GM12878 (cell line): ENCODE results near the gene CCDC27. TPM values are rescaled to one million over a fixed set of nuclear protein-coding genes. Genes with fewer than 3 reads are reported as not detected.

ENCODE experiments used
- ATAC-seq: fragments of 200-7000 bp; cut with Tn5 transposase; 3 replicates; pipeline ENCODE4 v1.9.1; 2020; ENCODE audit warnings: mild to moderate bottlenecking, moderate library complexity
- BruUV-seq: library from RNA; stranded (reverse); fragments of 400-500 nt; replicated peaks from 2 replicates; lab custom pipeline; 2021; lab: Mats Ljungman, UMichigan
- CTCF ChIA-PET: fragments of 300-600 bp; sonication (Branson Sonifier 250); formaldehyde crosslinking; extraction: SDS; loops from one replicate; lab custom pipeline; 2021; ENCODE audit warnings: inconsistent platforms; lab: Yijun Ruan, JAX
- POLR2A ChIA-PET: fragments of 350-600 bp; formaldehyde crosslinking; extraction: SDS; loops from one replicate; lab custom pipeline; 2021; ENCODE audit warnings: inconsistent platforms; lab: Charles Lee
- RAD21 ChIA-PET: fragments of 300-600 bp; sonication (Branson Sonifier 250); formaldehyde crosslinking; loops from one replicate; lab custom pipeline; 2023; ENCODE audit warnings: antibody characterized with exemption; ENCODE audit not compliant: unreplicated experiment; lab: Charles Lee
- SMC1A ChIA-PET: fragments of 300-600 bp; sonication (Branson Sonifier 250); formaldehyde crosslinking; loops from one replicate; lab custom pipeline; 2023; ENCODE audit not compliant: unreplicated experiment, uncharacterized antibody; lab: Charles Lee
- DNase-seq: peaks from one replicate; pipeline ENCODE4 v3.0.0-alpha.2; 2011; ENCODE audit warnings: low read depth, low spot score
- FAIRE-seq: peaks from 3 replicates; lab custom pipeline; 2011; peaks lifted over from hg19 to GRCh38; lab: Jason Lieb, UNC
- H2AFZ ChIP-seq: 2 replicates; pipeline ENCODE4 v1.6.0; 2011; ENCODE audit warnings: low read depth, low read length, control low read depth; ENCODE audit not compliant: control insufficient read depth
- H3K27ac ChIP-seq: 2 replicates; pipeline ENCODE4 v1.5.1; 2011; ENCODE audit warnings: control low read depth; ENCODE audit not compliant: control insufficient read depth, insufficient read depth
- H3K27me3 ChIP-seq, 2 experiments: replicated peaks in 1 of 2; 2 replicates each; pipeline versions ENCODE4 v1.6.0 to v1.6.1; 2011; ENCODE audit warnings: low read length in 1 of 2; ENCODE audit not compliant: control insufficient read depth in 2 of 2, insufficient read depth in 2 of 2
- H3K36me3 ChIP-seq, 2 experiments: 2 replicates each; pipeline ENCODE4 v1.5.1; 2011; ENCODE audit warnings: low read length in 1 of 2; ENCODE audit not compliant: control insufficient read depth in 2 of 2, insufficient read depth in 2 of 2
- H3K4me1 ChIP-seq: 2 replicates; pipeline ENCODE4 v1.6.1; 2011; ENCODE audit warnings: mild to moderate bottlenecking, low read length, moderate library complexity, mixed read lengths; ENCODE audit not compliant: control insufficient read depth, insufficient read depth
- H3K4me2 ChIP-seq: 2 replicates; pipeline ENCODE4 v1.6.0; 2011; ENCODE audit warnings: control low read depth; ENCODE audit not compliant: control insufficient read depth, insufficient read depth
- H3K4me3 ChIP-seq: fragments of 200-600 bp; sonication (generic); 2 replicates; pipeline ENCODE4 v1.5.1; 2016
- H3K79me2 ChIP-seq: 2 replicates; pipeline ENCODE4 v1.6.0; 2011; ENCODE audit warnings: low read length; ENCODE audit not compliant: control insufficient read depth, insufficient read depth
- H3K9ac ChIP-seq: 2 replicates; pipeline ENCODE4 v1.8.0; 2011; ENCODE audit warnings: low read length, control low read depth, mixed read lengths; ENCODE audit not compliant: control insufficient read depth, insufficient read depth
- H3K9me3 ChIP-seq: replicated peaks from 3 replicates; pipeline ENCODE4 v1.5.1; 2011; ENCODE audit warnings: mild to moderate bottlenecking, low read length; ENCODE audit not compliant: control insufficient read depth, insufficient read depth
- H4K20me1 ChIP-seq: 2 replicates; pipeline ENCODE4 v1.6.0; 2011; ENCODE audit not compliant: control insufficient read depth, insufficient read depth
- CREB1 ChIP-seq: IDR thresholded peaks from 2 replicates; pipeline ENCODE4 v1.6.1; 2012; ENCODE audit warnings: low read depth, mild to moderate bottlenecking, inconsistent platforms
- MTA3 ChIP-seq: IDR thresholded peaks from 2 replicates; pipeline ENCODE4 v1.6.1; 2012; ENCODE audit warnings: low read length, inconsistent platforms, borderline replicate concordance
- MXI1 ChIP-seq: fragments of 150-350 bp; IDR thresholded peaks from 2 replicates; pipeline ENCODE4 v1.6.1; 2011; ENCODE audit warnings: low read depth, mild to moderate bottlenecking, inconsistent platforms, low read length, improper control_type of control experiment
- PBX3 ChIP-seq: IDR thresholded peaks from 2 replicates; pipeline ENCODE4 v1.6.1; 2011; ENCODE audit warnings: mild to moderate bottlenecking, low read depth, low read length, moderate library complexity; ENCODE audit not compliant: insufficient replicate concordance
- PKNOX1 ChIP-seq: fragments of 450-650 bp; IDR thresholded peaks from 2 replicates; pipeline ENCODE4 v1.6.1; 2016; ENCODE audit warnings: mild to moderate bottlenecking
- SKIL ChIP-seq: fragments of 450-650 bp; IDR thresholded peaks from 2 replicates; pipeline ENCODE4 v1.6.1; 2017; ENCODE audit warnings: mild to moderate bottlenecking, low read depth, inconsistent platforms; ENCODE audit not compliant: poor library complexity, severe bottlenecking
- TAF1 ChIP-seq: IDR thresholded peaks from 2 replicates; pipeline ENCODE4 v1.6.1; 2011; ENCODE audit warnings: mild to moderate bottlenecking, low read depth, low read length, borderline replicate concordance
- USF1 ChIP-seq: IDR thresholded peaks from 2 replicates; pipeline ENCODE4 v1.6.1; 2011; ENCODE audit warnings: borderline replicate concordance, low read depth, mild to moderate bottlenecking, moderate library complexity, mixed read lengths, low read length; ENCODE audit not compliant: insufficient read depth; ENCODE audit errors: extremely low read length
- ZBTB4 ChIP-seq: fragments of 450-650 bp; formaldehyde crosslinking; IDR thresholded peaks from 2 replicates; pipeline ENCODE4 v1.4.0; 2022; ENCODE audit warnings: mild to moderate bottlenecking, moderate library complexity
- ZNF592 ChIP-seq: fragments of 450-650 bp; IDR thresholded peaks from 2 replicates; pipeline ENCODE4 v1.6.1; 2017; ENCODE audit warnings: mild to moderate bottlenecking, moderate library complexity
- WGBS: methylation state at CpG from one replicate; pipeline ENCODE4 v1.1.6; 2016; ENCODE audit warnings: low lambda C conversion rate; ENCODE audit not compliant: insufficient replicate concordance, insufficient coverage; ENCODE audit errors: missing lambda C conversion rate; 5-methylcytosine and 5-hydroxymethylcytosine counted together
- in situ Hi-C: fragments of 300-500 bp; cut with MboI; formaldehyde crosslinking; loops from 9 replicates; pipeline ENCODE4 v1.14.3; 2018; ENCODE audit warnings: mixed read lengths
- intact Hi-C: fragments of 100-400 bp; cut with micrococcal nuclease; formaldehyde crosslinking; loops from one replicate; pipeline ENCODE4 v1.14.2; 2022; ENCODE audit not compliant: unreplicated experiment
- polyA plus RNA-seq, 11 experiments: library from polyadenylated mRNA; depleted of rRNA in 4 of 11; unstranded in 6 of 11; stranded (reverse) in 5 of 11; fragments of >200 nt; fragmentation: Nextera tagmentation in 4 of 11; fragmentation: Illumina TruSeq in 1 of 11; extraction: Ambion mirVana in 4 of 11; extraction: Trizol in 1 of 11; gene quantifications; 1 replicate in 1 of 11; 2 replicates in 10 of 11; pipeline versions ENCODE4 v1.2.1 to v1.2.3, GENCODE V29; 2011 to 2016; ENCODE audit warnings: inconsistent platforms in 2 of 11, missing spikeins in 2 of 11, low read depth in 1 of 11
- total RNA-seq, 4 experiments: library from RNA; depleted of rRNA in 3 of 4; stranded (reverse); fragments of >200 nt in 3 of 4; fragmentation: Illumina TruSeq in 1 of 4; extraction: Trizol in 1 of 4; gene quantifications; 2 replicates each; pipeline versions ENCODE4 v1.2.1 to v1.2.3, GENCODE V29; 2013 to 2021

The CCDC27 gene
- total and polyA plus RNA-seq, 10 of the 15 experiments (the other 5 are each of a cell fraction or from before 2014, with no cell fraction given), result 0.05 TPM; not detected in 9

DNA sequence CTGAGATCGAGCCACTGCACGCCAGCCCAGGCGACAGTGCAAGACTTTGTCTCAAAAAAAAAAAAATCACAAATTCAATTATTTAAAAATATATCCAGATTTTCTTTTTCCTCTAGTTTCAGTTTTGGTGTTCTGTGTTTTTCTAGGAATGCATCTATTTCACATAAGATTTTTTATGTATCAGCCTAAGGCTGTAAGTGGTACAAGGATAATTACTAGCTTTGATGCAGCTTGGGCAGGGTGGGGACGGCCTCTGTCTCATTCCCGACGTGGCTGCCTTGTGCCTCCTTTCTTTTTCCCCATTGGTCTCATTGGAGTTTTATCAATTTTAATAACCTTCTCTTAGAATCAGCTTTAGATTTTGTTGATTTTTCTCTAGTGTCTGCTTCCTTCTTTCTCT lies 6.9 kb downstream of the CCDC27 start:
- Histone ChIP-seq H4K20me1 (no peaks in the 10 kb centered on the region), H3K27ac (no peak overlapping the region), H3K27me3 (peaks cover 0 to 4% of the 10 kb centered on the region in 2 experiments; a peak in 2 of 4 replicates), H3K36me3 (no peaks in the 10 kb centered on the region), H3K79me2 (no peaks in the 10 kb centered on the region), H2AFZ (no peak overlapping the region), H3K4me1 (no peaks in the 10 kb centered on the region), H3K4me3 (no peak overlapping the region), H3K4me2 (no peak overlapping the region), H3K9ac (no peak overlapping the region), H3K9me3 (no peaks in the 10 kb centered on the region)
- FAIRE-seq (no peak), ATAC-seq (no peak), DNase-seq (no peak)
- intact Hi-C loops, result no loop called here
- CTCF ChIA-PET, result interaction anchor here (0.9 kb wide), 1 partner anchor 240 kb away, joined by 4 read pairs; no protein-coding TSS in a partner anchor
- POLR2A ChIA-PET, result no interaction called here
- SMC1A ChIA-PET, result no interaction called here
- RAD21 ChIA-PET, result interaction anchor here (0.7 kb wide), 1 partner anchor 536 kb away, joined by 3 read pairs; no protein-coding TSS in a partner anchor
- in situ Hi-C loops, result no loop called here
- no TSS peak for BruUV-seq
- WGBS, result 53% methylated on average over 6 of the region's 6 CpGs
- TF ChIP-seq USF1, result no peak
- no peak for TF ChIP-seq SKIL
- no peak for TF ChIP-seq ZNF592
- no peak for TF ChIP-seq TAF1
- TF ChIP-seq ZBTB4 (CRISPR knock-in tag), result no peak
- no peak for TF ChIP-seq PKNOX1
- TF ChIP-seq MXI1, result no peak
- no peak for TF ChIP-seq CREB1
- TF ChIP-seq MTA3, result no peak
- no peak for TF ChIP-seq PBX3
